GM18858 (cell line): ENCODE data around the gene HIVEP2.

Source experiments
- ATAC-seq: cut with Tn5 transposase; IDR thresholded peaks from one replicate; pipeline ENCODE4 v1.9.1; 2021; ENCODE audit not compliant: unreplicated experiment

The HIVEP2 gene

GRCh38 chr6:142790257-142790656, 154.7 kb downstream of the HIVEP2 start:
- no peak for ATAC-seq

DNA sequence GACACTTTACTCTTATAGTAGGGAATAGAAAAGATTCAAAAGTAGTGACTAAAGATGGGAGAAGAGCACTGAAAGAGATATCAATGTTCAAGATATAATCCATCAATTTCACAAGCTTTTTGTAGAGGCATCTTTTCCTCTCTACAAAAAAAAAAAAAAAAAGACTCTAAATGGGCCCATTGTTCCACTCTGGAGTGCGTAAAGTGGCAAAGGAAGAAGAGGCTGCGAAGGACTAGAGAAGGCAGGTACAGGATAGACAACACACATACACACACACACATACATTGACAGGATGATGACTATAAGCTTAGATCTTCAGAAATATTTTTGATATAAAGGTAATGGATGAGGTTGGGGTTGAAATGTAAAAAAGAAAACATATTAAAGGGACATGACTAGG, 157.6 kb downstream of the HIVEP2 start:
- no peak for ATAC-seq

- no peak for ATAC-seq
Observed at GRCh38 chr6:142786476-142786875, 158.5 kb downstream of the HIVEP2 start.

DNA sequence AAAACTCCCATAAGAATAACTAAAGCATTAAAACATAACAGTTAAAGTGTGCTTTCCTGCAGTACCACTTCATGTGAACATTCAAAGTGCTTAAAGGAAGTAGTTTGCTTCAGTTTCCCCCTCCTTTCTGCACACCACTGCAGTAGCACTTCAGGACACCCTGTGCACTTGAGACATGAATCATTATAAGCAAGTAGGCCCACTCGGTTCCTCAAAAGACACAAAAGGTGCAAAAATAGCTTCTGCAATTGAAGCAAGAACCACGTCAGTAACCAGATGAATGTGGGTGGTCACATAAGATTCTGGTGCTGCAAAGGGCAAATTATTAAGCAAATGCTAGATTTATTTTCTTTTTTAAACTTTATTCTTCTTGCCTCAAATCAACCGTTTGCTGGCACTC, 160.6 kb downstream of the HIVEP2 start:
- peak; percentile 99 for ATAC-seq

DNA sequence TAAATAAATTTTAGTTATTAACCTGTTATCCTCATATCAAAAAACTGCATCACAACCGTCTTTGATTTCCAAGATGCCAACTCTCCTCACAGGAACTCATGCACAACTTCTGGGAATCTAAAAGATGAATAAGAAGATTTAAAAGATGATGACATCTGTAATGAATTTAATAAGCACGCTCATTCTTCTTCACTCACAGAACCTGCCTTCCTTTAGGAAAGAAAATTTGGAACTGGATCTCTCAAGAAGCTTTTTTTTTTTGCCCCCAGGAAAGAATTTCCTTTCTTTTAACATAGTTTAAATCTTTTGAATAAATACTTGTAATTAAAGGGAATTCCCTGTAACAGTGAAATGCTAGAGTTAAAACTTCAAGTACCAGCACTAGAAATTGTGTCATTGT, 161.5 kb downstream of the HIVEP2 start:
- ATAC-seq, result no peak

DNA sequence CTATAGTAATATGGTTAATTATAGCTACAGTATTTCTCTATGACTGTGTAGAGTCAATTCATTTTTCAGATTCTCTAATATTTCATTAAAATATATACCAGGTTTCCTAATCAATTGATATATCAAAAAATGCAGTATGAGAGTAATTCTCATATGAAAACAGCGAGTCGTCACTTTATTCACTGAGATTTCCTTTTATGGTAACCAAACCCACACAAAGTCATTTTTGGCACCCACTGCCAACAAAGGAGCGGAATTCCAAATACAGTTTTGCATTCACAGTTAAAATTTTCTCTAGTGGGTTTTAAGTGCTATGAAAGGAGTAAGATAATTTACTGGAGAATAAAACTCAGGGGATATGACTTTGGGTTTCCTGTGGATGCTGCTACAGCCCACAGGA, 163.8 kb downstream of the HIVEP2 start:
- ATAC-seq, result no peak

DNA sequence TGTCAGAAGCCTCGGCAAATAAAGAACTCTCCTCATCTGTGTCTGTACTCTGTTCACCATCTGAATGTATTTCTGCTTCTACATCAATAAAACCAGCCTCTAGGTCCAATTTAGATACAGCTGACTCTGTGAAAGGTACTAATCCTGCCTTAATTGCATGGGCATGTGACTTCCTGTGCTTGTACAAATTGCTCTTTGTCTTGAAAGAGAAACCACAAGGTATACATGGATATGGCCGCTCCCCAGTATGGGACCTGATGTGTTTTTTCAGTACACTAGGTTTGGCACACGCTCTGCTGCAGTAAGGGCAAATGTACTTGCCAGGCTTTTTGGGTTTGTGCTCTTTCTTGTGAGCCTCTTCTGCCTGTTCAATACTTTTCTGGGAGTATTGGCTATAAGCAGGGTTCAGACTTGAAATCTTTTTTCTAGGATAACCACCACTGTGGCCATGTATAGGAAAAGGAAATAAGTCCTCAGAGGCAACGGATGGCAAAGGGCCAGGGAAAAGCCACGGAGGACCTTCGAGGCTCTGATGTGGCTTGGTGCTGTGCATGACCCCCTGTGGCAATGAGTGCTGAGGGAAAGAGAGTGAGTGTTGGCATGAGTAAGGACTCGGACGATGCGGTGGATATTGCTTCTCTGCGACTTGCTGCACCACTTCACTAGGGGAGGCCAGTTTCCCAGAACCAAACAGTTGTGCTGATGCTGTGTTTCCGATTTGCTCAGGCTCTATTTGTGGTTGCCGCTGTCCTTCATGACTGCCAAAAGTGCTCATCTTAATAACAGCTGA, 170.9 kb downstream of the HIVEP2 start:
- ATAC-seq, result no peak

DNA sequence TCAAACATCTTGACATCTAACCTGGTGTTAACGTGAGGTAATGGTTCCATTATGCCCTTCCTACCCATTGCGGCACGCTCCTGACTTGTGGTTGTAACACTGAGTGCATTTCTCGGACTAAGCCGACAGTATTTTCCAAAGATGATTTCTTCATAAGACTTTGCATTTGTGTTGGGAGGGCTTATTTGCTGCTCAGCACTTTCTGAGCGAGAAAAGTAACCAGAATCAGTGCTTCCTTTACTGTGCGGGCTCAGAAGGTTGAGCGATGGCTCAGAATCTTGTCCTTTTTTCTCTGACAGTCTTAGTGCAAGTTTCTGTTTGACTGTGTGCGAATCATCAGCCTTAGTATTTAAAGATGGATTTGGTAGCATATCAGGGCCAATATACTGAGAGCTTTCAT, 171.7 kb downstream of the HIVEP2 start:
- ATAC-seq, result no peak

- ATAC-seq, result no peak
Observed at GRCh38 chr6:142771162-142771561, 173.8 kb downstream of the HIVEP2 start.

DNA sequence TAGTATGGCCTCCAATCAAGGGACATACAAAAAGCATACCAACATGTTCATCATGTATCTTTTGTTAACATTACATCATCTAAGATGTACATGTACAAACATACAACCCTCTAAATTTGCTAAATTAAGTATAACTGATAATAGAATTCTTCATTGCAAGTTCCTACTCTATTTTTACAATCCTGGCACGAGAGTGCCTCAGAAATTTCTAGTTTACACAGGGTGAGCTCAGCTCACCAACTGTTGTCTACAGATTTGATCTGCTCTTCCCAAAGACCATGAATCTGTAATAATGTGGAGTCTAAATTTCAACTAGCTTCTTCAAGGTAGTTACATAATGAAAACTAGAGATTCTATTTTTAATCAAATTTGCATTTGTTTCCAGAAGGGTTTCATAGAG, 179.7 kb downstream of the HIVEP2 start:
- ATAC-seq, result no peak

DNA sequence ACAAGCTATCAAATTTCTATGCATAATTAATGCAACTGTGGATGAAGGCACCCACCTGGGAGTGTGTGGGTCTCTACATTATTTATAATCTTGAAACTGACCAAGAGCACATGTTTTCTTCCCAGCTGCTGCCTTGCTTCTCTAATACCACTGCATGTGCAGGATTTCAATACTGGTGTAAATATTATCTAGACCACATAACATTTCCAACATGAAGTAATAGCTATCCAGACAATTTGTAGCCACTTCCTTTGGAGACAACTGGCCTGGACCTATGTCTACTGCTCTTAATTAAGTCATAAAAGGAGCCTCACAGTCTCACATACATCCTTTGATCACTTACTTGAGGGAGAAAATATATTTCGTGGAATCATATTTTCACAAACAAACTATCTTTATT, 180.7 kb downstream of the HIVEP2 start:
- ATAC-seq, result no peak

GRCh38 chr6:142763205-142763604, 181.8 kb downstream of the HIVEP2 start:
- ATAC-seq, result no peak

DNA sequence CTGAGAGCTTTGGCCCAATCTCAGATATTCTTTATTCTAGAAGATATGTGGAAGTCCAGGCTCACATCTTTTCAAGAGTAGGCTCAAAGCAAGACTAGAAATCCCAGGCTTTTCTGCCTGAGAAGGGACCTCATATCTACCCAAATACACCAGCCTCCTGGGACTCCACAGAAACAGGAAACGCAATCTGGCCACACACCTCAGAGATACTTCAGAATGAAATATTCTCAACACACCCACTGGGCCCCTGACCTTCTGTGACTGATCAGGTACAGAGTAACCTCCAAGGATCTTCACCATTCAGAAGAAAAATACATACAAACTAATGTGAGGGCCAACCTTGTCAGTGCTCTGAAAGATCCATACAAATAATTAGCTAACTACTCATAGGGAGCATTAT, 183.2 kb downstream of the HIVEP2 start:
- ATAC-seq, result peak; percentile 84

DNA sequence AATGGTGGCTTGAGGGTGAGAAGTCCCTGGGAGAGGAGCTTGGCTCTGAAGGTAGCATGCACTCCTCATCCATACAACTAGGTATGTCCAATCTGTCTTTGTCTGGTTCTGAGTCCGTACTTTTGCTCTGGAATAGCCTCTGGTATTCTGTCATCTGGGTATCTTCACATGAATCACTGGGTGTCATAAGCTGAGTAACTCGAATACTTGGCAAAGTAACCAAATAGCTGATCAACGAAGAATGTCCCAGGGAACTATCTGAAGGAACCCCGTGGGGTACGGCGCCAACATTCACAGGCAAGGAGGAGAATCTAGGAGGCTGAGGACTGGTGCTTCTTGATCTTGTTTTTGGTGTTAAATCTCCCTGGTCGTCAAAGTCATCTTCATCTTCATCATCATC, 184.8 kb downstream of the HIVEP2 start:
- ATAC-seq, result no peak

DNA sequence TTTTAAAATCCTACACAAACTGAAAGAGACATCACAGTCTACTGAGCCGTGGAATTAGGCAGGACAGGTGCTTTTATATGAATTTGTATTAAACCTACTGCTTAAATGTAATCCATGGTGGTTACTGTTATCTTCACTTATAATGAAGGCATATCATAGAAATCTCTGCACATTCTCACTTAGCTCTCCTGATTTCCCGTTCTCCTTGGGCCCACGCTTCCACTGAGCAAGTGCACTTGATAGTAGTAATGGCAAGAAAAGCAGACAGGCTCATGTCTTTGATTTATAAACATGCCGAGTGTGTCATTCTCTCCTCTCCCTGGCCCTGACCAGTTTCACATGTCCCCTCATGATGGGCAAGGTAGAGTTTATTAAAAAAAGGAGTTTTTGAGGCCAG, 186.3 kb downstream of the HIVEP2 start:
- ATAC-seq, result no peak

DNA sequence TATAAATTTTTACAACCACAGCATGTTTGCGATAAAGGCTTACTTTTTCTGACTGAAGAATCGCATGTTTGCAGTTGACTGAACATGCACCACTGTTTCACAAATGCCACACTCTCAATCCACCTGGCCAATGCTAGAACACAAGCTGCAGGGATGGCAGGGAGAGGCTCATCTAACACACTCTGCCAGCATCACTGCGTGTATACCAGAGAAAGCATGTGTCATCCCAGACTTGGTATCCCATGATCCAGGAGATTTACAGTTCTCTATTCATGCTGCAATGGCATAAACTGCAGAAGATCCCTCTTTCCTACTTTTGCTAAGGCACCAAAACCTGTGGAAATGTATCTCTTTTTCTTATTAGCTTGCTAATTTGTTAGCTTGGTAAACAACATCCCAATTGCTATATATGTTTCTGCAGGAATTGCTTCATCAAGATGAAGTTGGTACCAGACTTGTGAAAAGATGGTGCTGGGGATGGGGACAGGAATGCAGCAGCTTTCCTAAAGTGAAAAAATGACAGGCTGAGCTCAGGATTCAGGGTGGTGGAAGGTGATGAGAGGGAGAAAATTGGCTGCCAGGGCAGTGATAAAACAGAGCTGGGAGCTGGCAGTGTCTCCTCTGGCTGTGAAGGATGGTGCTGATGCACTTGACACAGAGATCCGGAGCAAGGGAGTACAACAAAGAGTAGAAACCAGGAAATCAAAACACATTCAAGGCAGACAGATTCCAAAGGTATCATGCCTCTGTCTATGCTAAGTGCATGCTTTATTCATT, 186.9 kb downstream of the HIVEP2 start:
- no peak for ATAC-seq

DNA sequence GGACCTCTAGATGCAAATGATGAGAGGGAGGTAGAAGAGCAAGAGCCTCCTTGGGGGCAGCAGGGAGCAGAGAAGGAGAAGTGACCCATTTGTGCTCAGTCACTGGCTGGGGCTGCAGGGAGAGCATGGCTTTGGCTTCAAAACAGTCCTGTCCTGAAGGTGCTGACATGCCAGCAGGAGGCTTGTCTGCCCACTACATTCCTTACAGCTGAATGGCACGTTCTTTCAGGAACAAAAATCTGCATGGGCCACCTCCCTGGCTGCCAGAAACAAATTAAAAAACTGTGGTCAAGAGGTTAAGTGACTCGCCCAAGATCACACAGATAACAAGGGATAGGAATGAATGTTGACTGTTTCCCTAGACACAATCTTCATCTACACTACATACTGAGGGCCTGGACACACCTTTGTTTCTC, 188.8 kb downstream of the HIVEP2 start:
- ATAC-seq, result no peak

DNA sequence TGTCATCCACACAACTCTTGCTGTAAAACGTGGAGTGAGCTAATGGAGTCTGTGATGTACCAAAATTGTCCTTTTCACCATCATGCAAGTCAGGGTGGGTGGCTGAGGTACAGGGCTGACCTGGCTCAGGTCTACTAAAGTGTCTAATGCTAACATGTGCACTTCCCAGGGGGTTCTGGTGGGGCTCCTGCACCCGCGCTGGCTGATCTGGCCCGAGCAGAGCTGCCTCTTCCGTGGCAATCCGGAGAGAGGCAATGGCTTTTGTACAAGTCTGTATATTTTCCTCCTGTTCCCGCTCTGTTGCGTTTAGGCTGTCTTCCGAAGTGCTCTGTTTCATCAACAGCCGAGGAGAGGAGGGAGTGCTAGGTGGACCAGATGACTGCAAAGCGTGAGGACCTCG, 191.8 kb downstream of the HIVEP2 start:
- no peak for ATAC-seq

DNA sequence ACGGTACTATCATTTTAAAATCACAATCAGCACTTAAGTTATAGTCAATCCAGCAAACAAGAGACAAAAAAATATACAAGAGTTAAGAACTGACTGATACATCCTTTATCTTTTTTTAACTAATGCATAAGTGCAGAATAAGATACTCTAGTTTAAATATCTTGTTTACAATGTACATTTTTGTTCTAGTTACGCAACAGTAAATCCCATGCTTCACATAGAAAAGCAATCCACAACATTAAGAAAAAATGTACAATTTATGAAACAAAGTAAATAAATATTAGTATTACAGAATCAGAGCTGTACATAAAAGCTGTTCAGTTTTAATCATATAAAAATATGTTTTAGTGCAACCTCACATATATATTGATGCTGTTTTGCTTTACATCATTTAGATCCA, 192.6 kb downstream of the HIVEP2 start:
- no peak for ATAC-seq

- ATAC-seq, result no peak
Observed at GRCh38 chr6:142751452-142751851, 193.5 kb downstream of the HIVEP2 start.

DNA sequence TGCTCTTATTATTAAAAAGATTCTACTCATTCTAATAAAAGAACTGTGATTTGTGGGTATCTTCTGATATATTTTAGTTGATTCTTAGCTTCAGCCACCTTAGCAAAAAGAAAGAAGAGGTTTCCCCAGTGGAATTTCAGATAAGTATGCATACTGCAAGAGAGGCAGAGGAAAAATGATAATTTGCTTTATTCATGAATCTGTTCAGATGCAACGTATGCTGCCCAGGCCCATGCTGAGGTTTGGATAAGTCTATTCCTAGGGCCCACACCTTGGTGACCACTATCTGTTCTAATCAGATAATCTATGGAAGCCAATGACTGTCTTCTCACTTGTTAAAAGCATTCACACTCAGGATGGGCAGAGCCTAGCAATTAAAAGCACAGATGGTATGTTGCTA, 194.0 kb downstream of the HIVEP2 start:
- ATAC-seq, result no peak

DNA sequence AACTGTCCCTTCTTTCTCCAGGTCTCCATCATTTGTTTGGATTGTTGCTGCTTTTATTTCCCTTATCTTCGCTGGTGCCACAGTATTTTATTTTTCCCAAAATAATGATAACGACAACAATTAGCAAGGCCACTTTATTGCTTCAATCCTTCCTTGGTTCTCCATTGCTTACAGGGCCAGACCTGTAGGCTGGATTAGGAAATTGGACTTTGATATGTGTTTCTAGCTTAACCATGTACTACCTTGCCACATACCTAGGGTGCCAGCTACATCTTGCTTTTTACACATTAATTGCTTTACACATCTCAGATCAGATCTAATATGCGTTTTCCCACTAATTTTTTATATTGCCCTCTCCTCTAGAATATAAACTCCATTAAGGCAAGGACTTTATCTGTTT, 195.4 kb downstream of the HIVEP2 start:
- no peak for ATAC-seq

DNA sequence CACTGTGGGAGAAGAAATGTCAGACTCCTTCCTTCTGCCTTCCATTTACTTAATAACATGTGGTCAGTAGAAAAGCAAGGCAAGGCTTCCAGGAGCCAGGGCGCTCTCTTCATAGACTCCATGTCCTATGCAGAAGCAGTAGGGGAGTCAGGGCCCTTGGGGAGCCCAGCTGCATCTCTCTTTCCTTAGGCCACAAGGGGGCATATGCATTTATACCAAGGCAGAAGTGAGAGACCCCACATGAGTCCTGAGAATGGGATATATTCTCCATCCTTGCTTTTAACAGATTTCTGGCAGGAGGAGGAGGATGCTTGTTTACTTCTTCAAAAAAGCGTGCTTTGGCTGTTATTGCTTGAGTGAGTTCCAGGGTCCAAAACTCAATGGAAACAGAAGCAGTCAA, 198.5 kb downstream of the HIVEP2 start:
- no peak for ATAC-seq
